ENCODE measurements around the gene ADD2. TPM values are rescaled to one million over a fixed set of nuclear protein-coding genes. Genes with fewer than 3 reads are reported as not detected.
"Not testable (repeated sequence)": the region's sequence is repeated elsewhere in the genome, so short reads cannot be mapped to it uniquely, and the experiment has no call there.

The ADD2 gene
- total RNA-seq, 2 donors from 2014 or later = 2.3 to 7.6 TPM

DNA sequence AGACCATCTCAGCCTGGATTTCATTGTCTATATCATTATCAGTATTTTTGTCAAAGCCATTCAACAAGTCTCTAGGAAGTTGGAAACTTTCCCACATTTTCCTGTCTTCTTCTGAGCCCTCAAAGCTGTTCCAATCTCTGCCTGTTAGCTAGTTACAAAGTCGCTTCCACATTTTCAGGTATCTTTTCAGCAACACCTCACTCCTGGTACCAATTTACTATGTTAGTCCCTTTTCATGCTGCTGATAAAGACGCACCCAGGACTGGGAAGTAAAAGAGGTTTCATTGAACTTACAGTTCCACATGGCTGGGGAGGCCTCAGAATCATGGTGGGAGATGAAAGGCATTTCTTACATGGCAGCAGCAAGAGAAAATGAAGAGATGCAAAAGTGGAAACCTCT, 31.7 kb upstream of the ADD2 start:
- DNase-seq = no peak
- intact Hi-C loops (cut with DNase I) = loop anchor here (10.0 kb wide), 1 partner anchor 145 kb away; no protein-coding TSS in a partner anchor
- no peak overlapping the region for H3K4me3 ChIP-seq
- H3K36me3 ChIP-seq (replicated peaks in 1 of 2; ENCODE audit: insufficient read depth in 1 of 2, low read depth in 2 of 2) = no peaks in the 10 kb centered on the region
- H3K9me3 ChIP-seq = no peaks in the 10 kb centered on the region
- no peaks in the 10 kb centered on the region for H3K27me3 ChIP-seq
- peaks cover 17% of the 10 kb centered on the region for H3K4me1 ChIP-seq
- no peak for TF ChIP-seq CTCF (IDR thresholded peaks at IDR 0.05)
- no peak for TF ChIP-seq POLR2A (IDR thresholded peaks at IDR 0.05)
- no peak for ATAC-seq
- no peak overlapping the region for H3K27ac ChIP-seq
- 89 to 98% methylated on average over 2 of the region's 2 CpGs for WGBS, 2 donors

- intact Hi-C loops (cut with DNase I) = loop anchor here (10.0 kb wide), 1 partner anchor 147 kb away; no protein-coding TSS in a partner anchor
- H3K27ac ChIP-seq; H3K9me3 ChIP-seq; ATAC-seq; H3K36me3 ChIP-seq (replicated peaks in 1 of 2; ENCODE audit: insufficient read depth in 1 of 2, low read depth in 2 of 2); DNase-seq; H3K27me3 ChIP-seq; H3K4me3 ChIP-seq: not testable (repeated sequence)
- 72 to 74% methylated on average over 3 of the region's 3 CpGs for WGBS, 2 donors
- peaks cover 17% of the 10 kb centered on the region for H3K4me1 ChIP-seq
Measured at GRCh38 chr2:70797996-70798395, 30.0 kb upstream of the ADD2 start.

- no peak for TF ChIP-seq POLR2A (IDR thresholded peaks at IDR 0.05)
- no peak for TF ChIP-seq CTCF (IDR thresholded peaks at IDR 0.05)
- peaks cover 17% of the 10 kb centered on the region for H3K4me1 ChIP-seq
- H3K36me3 ChIP-seq (replicated peaks in 1 of 2; ENCODE audit: insufficient read depth in 1 of 2, low read depth in 2 of 2) = no peaks in the 10 kb centered on the region
- WGBS, 2 donors = 59 to 63% methylated on average over 2 of the region's 2 CpGs
- intact Hi-C loops (cut with DNase I) = loop anchor here (10.0 kb wide), 1 partner anchor 147 kb away; no protein-coding TSS in a partner anchor
- no peak for ATAC-seq
- no peak for DNase-seq
- H3K27ac ChIP-seq = no peak overlapping the region
- H3K27me3 ChIP-seq = no peaks in the 10 kb centered on the region
- no peaks in the 10 kb centered on the region for H3K9me3 ChIP-seq
- no peak overlapping the region for H3K4me3 ChIP-seq
Measured at GRCh38 chr2:70797506-70797905, 29.5 kb upstream of the ADD2 start.

DNA sequence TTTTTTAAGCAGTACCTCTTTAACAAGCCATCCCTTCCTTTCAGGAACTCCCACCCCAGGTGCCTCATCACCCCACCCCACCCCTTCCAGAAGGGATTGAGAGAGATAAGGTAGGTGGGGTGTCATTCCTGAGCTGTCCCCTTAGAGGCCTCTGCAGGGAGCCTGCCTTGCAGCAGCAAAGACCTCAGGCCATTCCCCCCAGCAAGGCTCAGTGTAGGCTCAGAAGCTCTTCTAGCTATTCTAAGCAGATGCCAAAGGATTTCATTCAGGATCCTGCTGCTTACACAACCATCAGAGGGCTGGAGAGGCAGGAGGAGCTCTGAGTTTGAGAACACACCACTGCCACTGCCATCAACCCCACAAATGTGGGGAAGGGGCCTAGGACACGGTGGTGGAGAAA, 28.3 kb upstream of the ADD2 start:
- ATAC-seq (no peak), DNase-seq (no peak)
- Histone ChIP-seq H3K4me1 (peaks cover 5% of the 10 kb centered on the region), H3K36me3 (replicated peaks in 1 of 2; ENCODE audit: insufficient read depth in 1 of 2, low read depth in 2 of 2) (no peaks in the 10 kb centered on the region), H3K9me3 (no peaks in the 10 kb centered on the region), H3K4me3 (no peak overlapping the region), H3K27me3 (no peaks in the 10 kb centered on the region), H3K27ac (no peak overlapping the region)
- 87 to 92% methylated on average over 1 of the region's 1 CpG for WGBS, 2 donors
- intact Hi-C loops (cut with DNase I) = loop anchor here (10.0 kb wide), 1 partner anchor 149 kb away; no protein-coding TSS in a partner anchor
- no peak for TF ChIP-seq CTCF (IDR thresholded peaks at IDR 0.05)
- no peak for TF ChIP-seq POLR2A (IDR thresholded peaks at IDR 0.05)

DNA sequence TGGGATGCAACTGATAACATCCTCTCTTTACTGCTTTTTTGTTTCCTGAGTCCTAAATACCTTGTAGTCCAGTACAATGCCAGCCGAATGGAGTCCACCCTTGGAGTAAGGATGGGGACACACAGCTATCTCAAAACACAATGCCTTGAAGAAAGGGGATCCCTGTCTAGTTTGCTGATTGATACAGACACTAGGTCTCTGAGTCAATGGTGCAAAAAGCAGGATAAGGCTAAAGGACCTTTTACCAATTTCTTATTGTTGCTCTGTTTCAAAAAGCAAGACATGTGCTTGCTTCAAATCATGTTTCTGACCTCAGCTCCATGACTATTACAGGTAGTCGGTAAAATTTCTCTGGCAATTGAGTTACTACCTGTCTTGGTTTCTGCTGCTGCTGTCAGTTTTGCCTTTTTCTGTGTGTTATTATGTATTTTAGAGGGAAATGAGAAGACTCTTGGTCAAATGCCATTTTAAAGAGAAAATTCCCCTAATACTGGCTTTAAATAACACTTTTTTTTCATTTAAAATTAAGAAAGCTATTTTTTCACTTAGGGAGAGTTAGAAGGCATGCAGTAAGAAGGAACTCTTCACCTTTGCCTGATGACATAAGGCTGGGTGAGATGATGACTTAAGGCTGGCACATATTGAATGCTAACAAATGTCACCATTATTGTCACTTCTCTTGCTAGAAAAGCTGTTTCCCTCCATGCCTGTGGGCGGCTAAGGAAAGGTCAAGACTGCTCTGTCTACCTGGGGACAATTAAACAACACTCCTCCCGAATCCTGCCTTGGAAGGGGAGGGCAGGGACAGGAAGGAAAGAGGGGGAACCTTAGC, 27.4 kb upstream of the ADD2 start:
- TF ChIP-seq POLR2A (IDR thresholded peaks at IDR 0.05) (no peak), CTCF (IDR thresholded peaks at IDR 0.05) (no peak)
- intact Hi-C loops (cut with DNase I) = loop anchor here (10.0 kb wide), 1 partner anchor 149 kb away; no protein-coding TSS in a partner anchor
- no peak overlapping the region for H3K4me3 ChIP-seq

More for the DNA sequence above, 27.4 kb upstream of the ADD2 start:
- Histone ChIP-seq H3K27ac (no peak overlapping the region), H3K9me3 (no peaks in the 10 kb centered on the region), H3K27me3 (peaks cover 0 to 2% of the 10 kb centered on the region in 2 donors), H3K4me1 (peaks cover 9% of the 10 kb centered on the region), H3K36me3 (replicated peaks in 1 of 2; ENCODE audit: insufficient read depth in 1 of 2, low read depth in 2 of 2) (no peaks in the 10 kb centered on the region)
- 70 to 73% methylated on average over 4 of the region's 4 CpGs for WGBS, 2 donors
- ATAC-seq = no peak
- no peak for DNase-seq
